OCI-LY1 (cell line): ENCODE results near the gene P2RY8.

Experiments
- H2AFZ ChIP-seq: fragments of 200-600 bp; sonication (generic), shearing (Covaris generic); 2 replicates; pipeline ENCODE4 v1.6.0; 2014; ENCODE audit warnings: antibody characterized with exemption, mild to moderate bottlenecking, low read length
- H3F3A ChIP-seq: fragments of 200-600 bp; sonication (generic), shearing (Covaris generic); 2 replicates; pipeline ENCODE4 v1.6.0; 2014; ENCODE audit warnings: mild to moderate bottlenecking, antibody characterized with exemption, low read length, moderate library complexity; ENCODE audit not compliant: insufficient read depth
- H3K27ac ChIP-seq: fragments of 200-600 bp; sonication (generic); 2 replicates; pipeline ENCODE4 v1.5.1; 2014; ENCODE audit warnings: low read length, mixed run types, mild to moderate bottlenecking, low read depth; ENCODE audit not compliant: poor library complexity, severe bottlenecking
- H3K27me3 ChIP-seq: fragments of 200-600 bp; sonication (generic); 2 replicates; pipeline ENCODE4 v1.6.0; 2014; ENCODE audit warnings: antibody characterized with exemption, mild to moderate bottlenecking, low read length, moderate library complexity; ENCODE audit not compliant: insufficient read depth
- H3K36me3 ChIP-seq: fragments of 200-600 bp; sonication (generic); 2 replicates; pipeline ENCODE4 v1.6.1; 2014; ENCODE audit warnings: mild to moderate bottlenecking, antibody characterized with exemption, low read length, moderate library complexity, mixed read lengths; ENCODE audit not compliant: insufficient read depth
- H3K4me1 ChIP-seq: fragments of 200-600 bp; sonication (generic); 2 replicates; pipeline ENCODE4 v1.5.1; 2014; ENCODE audit warnings: mild to moderate bottlenecking, low read length, moderate library complexity; ENCODE audit not compliant: insufficient read depth, severe bottlenecking
- H3K4me2 ChIP-seq: fragments of 200-600 bp; sonication (generic), shearing (Covaris generic); 2 replicates; pipeline ENCODE4 v1.6.1; 2014; ENCODE audit warnings: low read length
- H3K4me3 ChIP-seq: fragments of 200-600 bp; sonication (generic); 2 replicates; pipeline ENCODE4 v1.5.1; 2014; ENCODE audit warnings: low read length, low read depth, mild to moderate bottlenecking, mixed read lengths; ENCODE audit not compliant: poor library complexity, severe bottlenecking
- H3K79me2 ChIP-seq: fragments of 200-600 bp; shearing (Covaris generic); 2 replicates; pipeline ENCODE4 v1.6.1; 2016; ENCODE audit warnings: mixed run types, low read length, mixed read lengths; ENCODE audit not compliant: insufficient read depth
- H3K9ac ChIP-seq: fragments of 200-600 bp; sonication (generic), shearing (Covaris generic); 2 replicates; pipeline ENCODE4 v1.6.1; 2014; ENCODE audit warnings: mild to moderate bottlenecking, low read length, mixed read lengths
- H3K9me2 ChIP-seq: fragments of 200-600 bp; sonication (generic), shearing (Covaris generic); 2 replicates; pipeline ENCODE4 v1.6.1; 2014; ENCODE audit warnings: low read depth, mild to moderate bottlenecking, low read length, mixed read lengths
- H3K9me3 ChIP-seq: fragments of 200-600 bp; shearing (Covaris generic); 2 replicates; pipeline ENCODE4 v1.6.1; 2014; ENCODE audit warnings: low read length, mixed read lengths
- H4K20me1 ChIP-seq: fragments of 200-600 bp; sonication (generic), shearing (Covaris generic); 2 replicates; pipeline ENCODE4 v1.6.0; 2016; ENCODE audit warnings: mild to moderate bottlenecking, low read length; ENCODE audit not compliant: insufficient read depth
- CTCF ChIP-seq: fragments of 200-600 bp; sonication (generic), shearing (Covaris generic); IDR thresholded peaks from 2 replicates; pipeline ENCODE4 v1.5.1; 2017; ENCODE audit warnings: mild to moderate bottlenecking, antibody characterized with exemption, low read length, moderate library complexity, mixed read lengths
- EZH2 ChIP-seq: fragments of 200-600 bp; sonication (generic), shearing (Covaris generic); IDR thresholded peaks from 2 replicates; pipeline ENCODE4 v1.8.0; 2017; ENCODE audit warnings: borderline replicate concordance, mixed run types, mild to moderate bottlenecking, antibody characterized with exemption, low read length, moderate library complexity, mixed read lengths

P2RY8 gene

GRCh38 chrX:1477229-1477628, 59.8 kb downstream of the P2RY8 start:
- H3K4me2 ChIP-seq: no peak overlapping the region
- TF ChIP-seq CTCF: no peak
- TF ChIP-seq EZH2: no peak
- H3K79me2 ChIP-seq: peaks cover 31% of the 10 kb centered on the region
- no peak overlapping the region for H3K4me3 ChIP-seq
- no peaks in the 10 kb centered on the region for H3K9me2 ChIP-seq
- H3K27ac ChIP-seq: peak overlapping the region; percentile 97
- peaks cover 46% of the 10 kb centered on the region for H3K4me1 ChIP-seq
- no peaks in the 10 kb centered on the region; the same call in 1 of the 2 replicates for H3K9me3 ChIP-seq
- H3K36me3 ChIP-seq: peaks cover 67% of the 10 kb centered on the region
- H2AFZ ChIP-seq: no peak overlapping the region
- H3F3A ChIP-seq: no peaks in the 10 kb centered on the region
- no peak overlapping the region for H3K9ac ChIP-seq
- no peaks in the 10 kb centered on the region for H3K27me3 ChIP-seq
- no peaks in the 10 kb centered on the region for H4K20me1 ChIP-seq

GRCh38 chrX:1476682-1477081, 60.3 kb downstream of the P2RY8 start:
- H3K36me3 ChIP-seq: peaks cover 67% of the 10 kb centered on the region
- TF ChIP-seq CTCF: no peak
- TF ChIP-seq EZH2: no peak
- H3K4me1 ChIP-seq: peaks cover 46% of the 10 kb centered on the region
- no peaks in the 10 kb centered on the region; the same call in 1 of the 2 replicates for H3K9me3 ChIP-seq
- no peak overlapping the region for H3K4me2 ChIP-seq
- H3K79me2 ChIP-seq: peaks cover 35% of the 10 kb centered on the region
- H3K4me3 ChIP-seq: no peak overlapping the region
- H3K9me2 ChIP-seq: no peaks in the 10 kb centered on the region
- no peak overlapping the region for H3K9ac ChIP-seq
- H3F3A ChIP-seq: no peaks in the 10 kb centered on the region
- no peak overlapping the region for H3K27ac ChIP-seq
- no peaks in the 10 kb centered on the region for H4K20me1 ChIP-seq
- H2AFZ ChIP-seq: no peak overlapping the region
- H3K27me3 ChIP-seq: no peaks in the 10 kb centered on the region

- no peaks in the 10 kb centered on the region for H3K27me3 ChIP-seq
- H3K4me3 ChIP-seq: no peak overlapping the region
- peaks cover 46% of the 10 kb centered on the region for H3K4me1 ChIP-seq
- H3K27ac ChIP-seq: peak overlapping the region; percentile 7
- no peaks in the 10 kb centered on the region for H3F3A ChIP-seq
- H3K4me2 ChIP-seq: no peak overlapping the region
- H3K36me3 ChIP-seq: peaks cover 67% of the 10 kb centered on the region
- H3K9me2 ChIP-seq: no peaks in the 10 kb centered on the region
- TF ChIP-seq CTCF (no peak), EZH2 (no peak)
- H2AFZ ChIP-seq: no peak overlapping the region
- H4K20me1 ChIP-seq: no peaks in the 10 kb centered on the region
- peaks cover 35% of the 10 kb centered on the region for H3K79me2 ChIP-seq
- no peak overlapping the region for H3K9ac ChIP-seq
- H3K9me3 ChIP-seq: no peaks in the 10 kb centered on the region; the same call in 1 of the 2 replicates
Measured at GRCh38 chrX:1475881-1476280, 61.1 kb downstream of the P2RY8 start.
